ENCODE results near the gene ZNF397.

DNA sequence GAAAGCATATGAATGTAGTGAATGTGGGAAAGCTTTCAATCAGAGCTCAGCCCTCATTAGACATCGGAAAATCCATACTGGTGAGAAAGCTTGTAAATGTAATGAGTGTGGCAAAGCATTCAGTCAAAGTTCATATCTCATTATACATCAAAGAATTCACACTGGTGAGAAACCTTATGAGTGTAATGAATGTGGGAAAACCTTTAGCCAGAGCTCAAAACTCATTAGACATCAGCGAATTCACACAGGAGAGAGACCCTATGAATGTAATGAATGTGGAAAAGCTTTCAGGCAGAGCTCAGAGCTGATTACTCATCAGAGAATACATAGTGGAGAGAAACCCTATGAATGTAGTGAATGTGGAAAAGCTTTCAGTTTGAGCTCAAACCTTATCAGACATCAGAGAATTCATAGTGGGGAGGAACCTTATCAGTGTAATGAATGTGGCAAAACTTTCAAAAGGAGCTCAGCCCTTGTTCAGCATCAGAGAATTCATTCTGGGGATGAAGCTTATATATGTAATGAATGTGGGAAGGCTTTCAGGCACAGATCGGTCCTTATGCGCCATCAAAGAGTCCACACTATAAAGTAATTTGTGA, 5.0 kb downstream of the ZNF397 start:
- TF ChIP-seq, protein P1, sequence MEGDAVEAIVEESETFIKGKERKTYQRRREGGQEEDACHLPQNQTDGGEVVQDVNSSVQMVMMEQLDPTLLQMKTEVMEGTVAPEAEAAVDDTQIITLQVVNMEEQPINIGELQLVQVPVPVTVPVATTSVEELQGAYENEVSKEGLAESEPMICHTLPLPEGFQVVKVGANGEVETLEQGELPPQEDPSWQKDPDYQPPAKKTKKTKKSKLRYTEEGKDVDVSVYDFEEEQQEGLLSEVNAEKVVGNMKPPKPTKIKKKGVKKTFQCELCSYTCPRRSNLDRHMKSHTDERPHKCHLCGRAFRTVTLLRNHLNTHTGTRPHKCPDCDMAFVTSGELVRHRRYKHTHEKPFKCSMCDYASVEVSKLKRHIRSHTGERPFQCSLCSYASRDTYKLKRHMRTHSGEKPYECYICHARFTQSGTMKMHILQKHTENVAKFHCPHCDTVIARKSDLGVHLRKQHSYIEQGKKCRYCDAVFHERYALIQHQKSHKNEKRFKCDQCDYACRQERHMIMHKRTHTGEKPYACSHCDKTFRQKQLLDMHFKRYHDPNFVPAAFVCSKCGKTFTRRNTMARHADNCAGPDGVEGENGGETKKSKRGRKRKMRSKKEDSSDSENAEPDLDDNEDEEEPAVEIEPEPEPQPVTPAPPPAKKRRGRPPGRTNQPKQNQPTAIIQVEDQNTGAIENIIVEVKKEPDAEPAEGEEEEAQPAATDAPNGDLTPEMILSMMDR (IDR thresholded peaks at IDR 0.05; ENCODE audit: low read depth, low read length) = no peak
- TF ChIP-seq EZH2phosphoT487 (IDR thresholded peaks at IDR 0.05; ENCODE audit: low read depth) = no peak
